ENCODE results near the gene BRD4.

DNA sequence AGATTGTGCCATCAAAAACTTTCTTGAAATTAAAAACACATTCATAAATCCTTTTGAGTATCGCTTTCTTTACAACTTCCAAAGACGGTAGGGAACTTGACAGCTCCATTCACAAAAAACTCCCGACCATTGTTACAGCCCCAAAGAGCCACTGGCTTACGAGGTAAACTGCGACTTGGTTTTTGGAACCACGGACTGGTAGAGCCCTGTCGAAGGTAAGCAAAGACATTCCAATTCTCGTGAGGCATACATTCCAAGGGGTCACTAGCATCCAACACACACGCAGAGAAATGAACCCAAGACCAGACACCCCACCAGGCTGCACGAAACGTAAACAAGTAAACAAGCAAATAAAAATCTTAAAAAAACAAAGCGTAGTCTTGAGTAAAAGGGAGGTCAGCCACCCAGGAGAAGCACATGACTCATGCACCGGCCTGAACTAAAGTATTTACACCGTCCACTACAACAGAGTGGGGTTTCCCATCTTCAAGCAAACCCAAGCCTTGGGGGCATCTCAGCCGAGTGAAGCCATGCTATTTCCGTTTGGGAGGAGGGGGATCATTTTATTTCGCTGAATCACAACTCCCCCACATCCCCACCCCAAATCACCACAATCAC, 1.4 kb downstream of the BRD4 start:
- TF ChIP-seq EP300 (IDR thresholded peaks at IDR 0.05; ENCODE audit: borderline replicate concordance), result no peak
- TF ChIP-seq, protein P1, sequence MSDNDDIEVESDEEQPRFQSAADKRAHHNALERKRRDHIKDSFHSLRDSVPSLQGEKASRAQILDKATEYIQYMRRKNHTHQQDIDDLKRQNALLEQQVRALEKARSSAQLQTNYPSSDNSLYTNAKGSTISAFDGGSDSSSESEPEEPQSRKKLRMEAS (IDR thresholded peaks at IDR 0.05), result no peak
- TF ChIP-seq, protein P2, sequence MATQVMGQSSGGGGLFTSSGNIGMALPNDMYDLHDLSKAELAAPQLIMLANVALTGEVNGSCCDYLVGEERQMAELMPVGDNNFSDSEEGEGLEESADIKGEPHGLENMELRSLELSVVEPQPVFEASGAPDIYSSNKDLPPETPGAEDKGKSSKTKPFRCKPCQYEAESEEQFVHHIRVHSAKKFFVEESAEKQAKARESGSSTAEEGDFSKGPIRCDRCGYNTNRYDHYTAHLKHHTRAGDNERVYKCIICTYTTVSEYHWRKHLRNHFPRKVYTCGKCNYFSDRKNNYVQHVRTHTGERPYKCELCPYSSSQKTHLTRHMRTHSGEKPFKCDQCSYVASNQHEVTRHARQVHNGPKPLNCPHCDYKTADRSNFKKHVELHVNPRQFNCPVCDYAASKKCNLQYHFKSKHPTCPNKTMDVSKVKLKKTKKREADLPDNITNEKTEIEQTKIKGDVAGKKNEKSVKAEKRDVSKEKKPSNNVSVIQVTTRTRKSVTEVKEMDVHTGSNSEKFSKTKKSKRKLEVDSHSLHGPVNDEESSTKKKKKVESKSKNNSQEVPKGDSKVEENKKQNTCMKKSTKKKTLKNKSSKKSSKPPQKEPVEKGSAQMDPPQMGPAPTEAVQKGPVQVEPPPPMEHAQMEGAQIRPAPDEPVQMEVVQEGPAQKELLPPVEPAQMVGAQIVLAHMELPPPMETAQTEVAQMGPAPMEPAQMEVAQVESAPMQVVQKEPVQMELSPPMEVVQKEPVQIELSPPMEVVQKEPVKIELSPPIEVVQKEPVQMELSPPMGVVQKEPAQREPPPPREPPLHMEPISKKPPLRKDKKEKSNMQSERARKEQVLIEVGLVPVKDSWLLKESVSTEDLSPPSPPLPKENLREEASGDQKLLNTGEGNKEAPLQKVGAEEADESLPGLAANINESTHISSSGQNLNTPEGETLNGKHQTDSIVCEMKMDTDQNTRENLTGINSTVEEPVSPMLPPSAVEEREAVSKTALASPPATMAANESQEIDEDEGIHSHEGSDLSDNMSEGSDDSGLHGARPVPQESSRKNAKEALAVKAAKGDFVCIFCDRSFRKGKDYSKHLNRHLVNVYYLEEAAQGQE (IDR thresholded peaks at IDR 0.05; ENCODE audit: low read depth), result no peak
- no peak for TF ChIP-seq EGR1 (IDR thresholded peaks at IDR 0.05)
- no peak for TF ChIP-seq CEBPB (IDR thresholded peaks at IDR 0.05)
- no peak for TF ChIP-seq NFIC (IDR thresholded peaks at IDR 0.05)
- no peak for TF ChIP-seq FOXM1 (IDR thresholded peaks at IDR 0.05; ENCODE audit: borderline replicate concordance, low read depth)
- TF ChIP-seq RAD21 (IDR thresholded peaks at IDR 0.05; ENCODE audit: low read depth), result no peak
- TF ChIP-seq TAF1 (IDR thresholded peaks at IDR 0.05; ENCODE audit: low read depth), result no peak
- TF ChIP-seq CREB1 (IDR thresholded peaks at IDR 0.05; ENCODE audit: low read depth), result no peak
- TF ChIP-seq YY1 (IDR thresholded peaks at IDR 0.05; ENCODE audit: low read depth), result no peak
- TF ChIP-seq, protein P3, sequence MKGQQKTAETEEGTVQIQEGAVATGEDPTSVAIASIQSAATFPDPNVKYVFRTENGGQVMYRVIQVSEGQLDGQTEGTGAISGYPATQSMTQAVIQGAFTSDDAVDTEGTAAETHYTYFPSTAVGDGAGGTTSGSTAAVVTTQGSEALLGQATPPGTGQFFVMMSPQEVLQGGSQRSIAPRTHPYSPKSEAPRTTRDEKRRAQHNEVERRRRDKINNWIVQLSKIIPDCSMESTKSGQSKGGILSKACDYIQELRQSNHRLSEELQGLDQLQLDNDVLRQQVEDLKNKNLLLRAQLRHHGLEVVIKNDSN (IDR thresholded peaks at IDR 0.05), result no peak
- TF ChIP-seq TEAD4 (IDR thresholded peaks at IDR 0.05), result no peak
